SKM-1 (cell line): ENCODE measurements around the gene TCP10L.

ENCODE experiments used
- DNase-seq: peaks from one replicate; lab custom pipeline; 2025; ENCODE audit not compliant: unreplicated experiment; lab: John Stamatoyannopoulos, UW

TCP10L gene

GRCh38 chr21:32523988-32524719 lies 61.2 kb downstream of the TCP10L start:
- DNase-seq, result no peak
